ENCODE data around the gene OSBPL3.
"Not testable (repeated sequence)": the region's sequence is repeated elsewhere in the genome, so short reads cannot be mapped to it uniquely, and the experiment has no call there.

The OSBPL3 gene

DNA sequence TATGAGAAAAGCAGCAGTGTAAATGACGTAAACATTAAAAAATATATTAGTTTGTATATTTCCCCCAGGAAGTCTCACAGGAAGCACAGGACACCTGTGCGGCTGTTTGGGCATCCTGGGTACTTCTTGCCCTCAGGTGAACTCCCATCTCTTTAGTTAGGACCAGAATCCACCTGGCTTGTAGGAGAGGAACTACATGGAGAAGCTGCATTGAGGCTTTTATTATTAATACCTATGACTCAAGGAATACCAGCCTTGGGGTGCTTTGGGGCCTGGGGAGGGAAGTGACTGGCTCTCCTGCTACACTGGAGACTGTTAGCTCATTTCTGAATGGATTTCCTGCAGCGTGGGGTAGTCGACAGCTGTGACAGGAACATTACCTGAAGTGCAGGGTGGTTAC, 182.7 kb downstream of the OSBPL3 start:
- no peak for DNase-seq (ENCODE audit: low spot score)

DNA sequence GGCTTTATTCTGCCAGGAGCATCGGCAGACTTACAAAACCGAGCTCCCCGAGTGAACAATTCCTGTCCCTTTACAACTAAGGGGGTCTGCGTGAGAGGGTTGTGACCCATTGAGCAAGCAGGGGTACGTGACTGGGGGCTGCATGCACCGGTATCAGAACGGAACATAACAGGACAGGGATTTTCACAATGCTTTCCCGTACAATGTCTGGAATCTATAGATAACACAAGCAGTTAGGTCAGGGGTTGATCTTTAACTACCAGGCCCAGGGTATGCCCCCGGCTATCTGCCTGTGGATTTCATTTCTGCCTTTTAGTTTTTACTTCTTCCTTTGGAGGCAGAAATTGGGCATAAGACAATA, 184.6 kb downstream of the OSBPL3 start:
- no peak for DNase-seq (ENCODE audit: low spot score)

DNA sequence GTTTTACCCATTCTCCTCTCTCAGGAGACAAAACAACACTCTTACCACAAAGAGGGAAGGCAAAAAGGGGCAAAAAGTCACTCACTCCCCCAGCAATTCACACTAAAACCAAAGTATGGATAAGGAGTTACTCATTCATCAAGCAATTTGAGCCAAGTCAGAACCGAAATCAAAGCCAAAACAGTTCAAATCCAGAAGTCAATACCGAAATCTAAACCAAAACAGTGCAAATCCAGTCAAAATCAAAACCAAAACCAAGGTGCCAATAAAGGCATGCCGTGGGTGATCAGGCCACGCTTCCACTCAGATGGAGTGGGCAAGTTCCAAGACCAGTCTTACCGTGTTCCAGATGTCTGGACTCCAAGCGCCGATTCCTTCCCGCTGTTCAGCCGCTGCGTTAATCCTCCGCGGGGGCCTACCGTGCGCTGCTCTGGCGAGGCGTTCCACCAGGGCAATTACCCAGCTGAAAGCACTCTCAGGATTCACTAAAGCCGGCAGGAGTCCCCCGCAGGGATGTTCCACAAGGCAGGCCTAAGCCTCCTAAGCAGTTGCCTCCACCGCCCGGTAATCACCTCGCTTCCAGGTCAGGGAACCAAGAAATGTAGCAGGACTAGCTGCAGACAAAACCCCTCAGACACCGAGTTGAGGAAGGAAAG, 185.1 kb downstream of the OSBPL3 start:
- not testable (repeated sequence) for DNase-seq (ENCODE audit: low spot score)

DNA sequence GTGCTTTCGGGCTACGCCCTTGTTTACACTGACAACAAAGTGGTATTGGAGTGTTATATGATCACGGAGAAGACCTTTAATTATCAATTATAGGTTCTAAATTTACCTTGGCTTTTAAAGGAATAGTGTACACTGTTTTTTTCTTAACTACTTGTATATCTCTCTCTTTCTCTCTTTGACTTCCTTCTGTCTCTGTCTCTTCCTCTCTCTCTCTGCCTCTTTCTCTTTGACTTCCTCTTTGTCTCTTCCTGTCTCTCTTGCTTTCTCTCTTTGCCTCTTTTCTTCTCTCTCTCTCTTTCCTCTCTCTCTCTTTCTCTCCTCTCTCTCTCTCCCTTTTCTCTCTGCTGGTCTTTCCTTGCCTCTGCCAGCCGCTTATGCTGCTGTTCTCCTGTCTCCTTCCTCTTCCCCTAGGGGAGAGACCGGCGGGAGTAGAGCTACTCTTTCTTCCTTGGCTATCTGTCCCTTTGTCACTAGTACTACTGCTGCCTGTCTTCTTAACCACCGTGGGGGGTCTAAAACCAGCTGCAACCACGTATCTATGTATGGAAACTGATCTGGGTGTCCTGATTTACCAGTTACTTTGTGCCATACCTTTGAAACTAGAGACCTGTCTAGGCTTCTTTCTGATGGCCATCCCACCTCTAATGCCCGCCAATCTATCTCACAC, 185.9 kb downstream of the OSBPL3 start:
- no peak for DNase-seq (ENCODE audit: low spot score)

DNA sequence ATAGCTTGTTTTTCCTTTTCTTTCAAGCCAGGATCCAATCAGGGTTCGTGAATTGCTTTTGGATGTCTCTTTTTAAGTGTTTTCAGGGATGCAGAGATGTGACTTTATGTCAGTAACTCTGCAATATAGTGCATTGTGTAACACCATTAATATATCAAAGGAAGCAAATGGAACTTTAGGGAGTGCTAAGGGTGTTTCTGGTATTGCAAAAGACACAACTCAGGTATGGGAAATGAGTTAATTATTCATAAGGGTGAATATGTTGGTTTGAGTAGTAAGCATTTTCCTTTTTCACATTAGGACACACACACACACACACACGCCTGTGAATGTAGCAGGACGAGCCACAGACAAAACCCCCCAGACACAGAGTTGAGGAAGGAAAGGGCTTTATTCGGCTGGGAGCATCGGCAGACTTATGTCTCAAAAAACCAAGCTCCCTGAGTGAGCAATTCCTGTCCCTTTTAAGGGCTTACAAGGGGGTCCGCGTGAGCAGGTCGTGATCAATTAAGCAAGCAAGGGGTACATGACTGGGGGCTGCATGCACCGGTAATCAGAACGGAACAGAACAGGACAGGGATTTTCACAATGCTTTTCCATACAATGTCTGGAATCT, 190.9 kb downstream of the OSBPL3 start:
- DNase-seq (ENCODE audit: low spot score): no peak

DNA sequence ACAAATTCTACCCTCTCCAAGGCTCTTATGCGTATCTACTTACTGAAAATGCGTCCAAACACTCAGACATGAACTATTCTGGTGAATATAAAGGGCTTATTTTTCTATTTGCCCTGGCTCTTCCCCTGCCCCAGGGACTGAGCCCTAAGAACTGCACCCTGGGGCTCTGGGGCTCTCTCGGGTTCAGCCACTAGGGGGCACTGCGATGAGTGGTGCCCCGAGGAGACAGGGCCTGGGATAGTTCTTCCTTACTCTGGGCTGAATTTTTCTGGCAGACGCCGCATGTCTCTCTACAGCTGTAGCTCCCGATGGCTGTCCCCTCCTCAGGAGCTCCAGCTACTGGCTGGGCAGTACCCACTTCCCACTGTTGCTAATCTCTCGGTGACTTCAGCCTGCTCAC, 191.9 kb downstream of the OSBPL3 start:
- DNase-seq (ENCODE audit: low spot score): no peak

DNA sequence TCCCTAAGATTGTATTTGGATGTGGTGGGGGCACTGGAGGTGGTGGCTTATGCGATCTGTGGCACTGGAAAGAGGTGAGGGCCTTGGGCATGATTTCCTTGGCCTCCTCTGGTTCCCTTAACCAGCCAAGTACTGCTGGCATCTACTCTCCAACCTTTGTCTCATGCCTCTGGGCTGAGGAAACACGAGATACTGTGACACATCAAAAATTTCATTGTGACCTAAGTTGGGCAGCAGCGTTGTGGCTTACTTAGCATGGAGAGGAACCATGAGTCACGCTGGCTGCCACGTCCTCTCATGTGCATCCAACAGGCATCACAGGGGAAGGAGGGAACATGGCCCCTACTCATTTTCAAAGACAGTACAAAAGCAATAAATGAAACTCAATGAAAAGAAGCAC, 193.0 kb downstream of the OSBPL3 start:
- DNase-seq (ENCODE audit: low spot score): peak; percentile 97

DNA sequence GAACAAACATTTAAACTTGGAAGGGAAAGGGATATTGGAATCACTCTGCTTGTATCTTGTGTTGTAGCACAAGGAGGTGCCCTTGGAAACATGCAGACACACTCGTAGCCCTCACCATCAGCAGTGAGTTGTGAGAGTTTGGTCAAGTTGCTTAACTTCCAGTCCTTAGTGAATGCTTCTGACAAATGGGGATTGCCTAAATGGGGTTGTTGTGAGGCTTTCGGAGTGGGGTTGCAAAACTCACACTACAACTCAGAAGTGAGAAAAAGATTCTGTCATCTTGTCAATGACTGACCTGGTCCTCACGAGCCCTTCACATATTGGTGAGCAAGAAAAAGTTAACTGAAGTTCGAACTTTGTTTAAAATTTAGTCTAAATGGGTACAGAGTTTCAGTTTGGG, 193.7 kb downstream of the OSBPL3 start:
- no peak for DNase-seq (ENCODE audit: low spot score)

DNA sequence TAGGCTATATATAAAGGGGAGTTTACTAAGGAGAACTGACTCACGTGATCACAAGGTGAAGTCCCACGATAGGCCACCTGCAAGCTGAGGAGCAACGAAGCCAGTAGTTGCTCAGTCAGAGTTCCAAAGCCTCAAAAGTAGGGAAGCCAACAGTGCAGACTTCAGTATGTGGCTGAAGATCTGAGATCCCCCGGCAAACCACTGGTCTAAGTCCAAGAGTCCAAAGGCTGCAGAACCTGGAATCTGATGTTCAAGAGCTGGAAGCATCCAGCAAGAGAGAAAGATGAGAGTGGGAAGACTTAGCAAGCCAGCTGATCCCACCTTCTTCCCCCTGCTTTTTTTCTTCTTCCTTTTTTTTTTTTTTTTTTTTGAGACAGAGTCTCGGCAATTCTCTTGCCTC, 195.7 kb downstream of the OSBPL3 start:
- no peak for DNase-seq (ENCODE audit: low spot score)

DNA sequence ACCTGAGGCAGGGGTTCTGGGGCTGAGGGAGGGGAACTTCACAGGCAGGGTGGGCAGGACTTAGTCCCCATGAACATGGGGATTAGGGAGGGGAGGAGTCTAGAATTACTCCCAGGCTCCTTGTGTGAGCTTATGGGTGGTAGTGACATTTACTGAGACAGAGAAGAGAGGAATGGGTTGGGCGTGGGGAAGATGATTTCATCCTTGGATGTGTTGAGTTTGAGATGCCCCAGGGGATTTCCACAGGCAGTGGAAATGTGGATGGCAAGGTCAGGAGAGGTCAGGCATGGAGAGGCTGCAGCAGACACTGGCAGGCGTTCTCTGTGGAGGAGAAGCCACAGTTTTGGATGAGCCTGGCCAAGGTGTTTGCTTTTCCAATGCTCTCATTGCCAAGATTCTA, 196.3 kb downstream of the OSBPL3 start:
- no peak for DNase-seq (ENCODE audit: low spot score)

DNA sequence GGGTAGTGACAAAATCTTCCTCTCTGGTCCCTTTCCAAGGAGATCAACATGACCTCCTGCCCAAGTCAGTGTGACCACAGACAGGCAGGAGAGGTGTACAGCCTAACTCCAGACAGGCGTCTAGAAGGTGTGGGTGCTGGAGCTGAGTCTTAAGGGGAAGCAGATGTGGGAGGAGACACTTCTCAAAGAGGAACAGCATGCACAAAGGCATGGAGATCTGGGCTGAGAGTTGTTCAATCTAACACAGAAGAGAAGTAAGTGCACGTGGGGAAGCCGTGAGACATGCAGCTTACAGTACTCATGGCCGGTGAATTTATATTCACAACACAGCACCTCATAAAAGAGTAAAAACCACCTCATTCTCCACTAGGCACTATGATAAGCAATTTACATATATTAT, 198.9 kb downstream of the OSBPL3 start:
- DNase-seq (ENCODE audit: low spot score): no peak

DNA sequence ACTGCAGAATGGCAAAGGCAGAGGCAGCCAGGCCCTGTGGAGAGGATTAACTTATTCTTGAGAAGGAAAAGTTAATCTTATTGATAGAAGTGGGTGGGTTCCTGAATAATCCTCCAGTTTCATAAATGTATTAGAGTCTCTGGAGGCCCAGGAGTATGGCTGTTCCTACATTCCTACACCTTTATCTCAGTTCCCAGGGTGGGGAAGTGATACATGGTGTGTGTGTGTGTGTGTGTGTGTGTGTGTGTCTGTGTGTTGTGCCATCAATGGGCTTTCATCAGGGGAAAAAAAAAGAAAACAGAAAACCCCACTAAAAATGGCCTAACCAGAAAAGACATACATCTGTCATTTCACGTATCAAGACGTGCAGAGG, 200.7 kb downstream of the OSBPL3 start:
- no peak for DNase-seq (ENCODE audit: low spot score)

DNA sequence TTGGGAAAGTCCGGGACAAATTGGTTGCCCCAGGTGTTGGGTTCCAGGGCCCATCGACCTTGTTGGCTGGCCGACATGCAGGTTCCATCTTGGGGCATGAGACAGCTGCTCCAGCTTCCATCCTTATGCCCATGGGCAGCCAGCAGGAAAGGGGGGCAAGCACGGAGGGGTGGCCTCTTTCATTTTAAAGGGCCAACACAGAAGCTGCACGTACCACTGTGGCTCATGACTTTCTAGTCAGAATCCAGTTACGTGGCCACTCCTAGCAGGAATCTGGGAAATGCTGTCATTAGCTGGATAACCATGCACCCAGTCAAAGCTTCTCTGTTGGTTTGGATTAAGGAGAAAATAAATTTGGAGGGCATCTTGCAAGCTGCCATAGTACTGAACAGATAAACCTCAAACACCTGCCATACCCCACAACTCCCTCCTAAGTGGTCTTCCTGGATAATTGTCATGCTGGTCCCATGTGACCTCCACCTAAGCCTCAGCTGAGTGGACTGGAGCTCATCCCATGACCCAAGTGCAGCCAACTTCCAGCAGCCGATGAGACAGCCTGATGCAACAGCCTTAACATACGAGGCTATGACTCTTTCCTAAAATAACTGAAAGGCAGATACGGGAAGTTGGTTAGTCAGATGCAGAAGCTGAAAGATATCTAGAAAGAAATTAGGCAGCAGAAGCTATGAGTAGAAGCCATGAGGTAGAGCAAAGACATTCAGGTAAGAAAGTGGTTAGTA, 201.3 kb downstream of the OSBPL3 start:
- DNase-seq (ENCODE audit: low spot score): no peak

DNA sequence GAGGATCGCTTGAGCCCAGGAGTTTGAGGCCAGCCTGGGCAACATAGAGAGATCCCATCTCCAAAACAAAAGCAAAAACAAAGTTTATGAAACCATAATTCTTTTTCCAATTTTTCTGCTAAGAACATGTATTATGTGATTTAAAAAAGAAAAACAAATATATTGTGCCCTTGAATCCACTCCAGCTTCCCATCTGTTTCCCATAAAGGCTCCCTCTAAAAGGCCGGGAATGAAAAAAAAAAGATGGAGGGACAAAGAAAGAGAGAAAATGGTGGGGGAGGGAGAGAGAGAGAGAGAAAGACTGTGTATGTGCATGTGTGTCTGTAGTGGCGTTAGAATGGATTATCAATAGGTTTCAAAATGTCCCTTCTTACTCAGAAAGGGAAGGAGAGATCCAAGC, 202.2 kb downstream of the OSBPL3 start:
- no peak for DNase-seq (ENCODE audit: low spot score)

DNA sequence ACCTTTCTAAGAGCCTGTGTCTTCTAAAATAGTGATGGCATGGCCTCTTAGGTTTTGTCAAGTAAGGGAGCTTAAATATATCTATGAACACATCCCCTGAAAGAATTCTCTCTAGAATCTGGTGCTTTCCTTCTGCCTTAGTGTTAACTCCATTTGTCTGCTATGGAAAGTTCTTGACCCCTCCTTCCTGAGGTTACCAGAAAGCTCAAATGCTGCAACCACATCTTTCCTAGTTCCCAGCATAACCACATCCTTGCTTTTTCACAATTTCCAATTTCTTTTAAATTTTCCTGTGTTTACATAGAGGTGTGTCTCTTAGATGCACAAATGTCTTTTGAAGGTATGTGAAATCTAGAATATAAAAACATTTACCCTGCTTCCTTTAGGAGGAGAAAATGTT, 206.3 kb downstream of the OSBPL3 start:
- DNase-seq (ENCODE audit: low spot score): no peak

DNA sequence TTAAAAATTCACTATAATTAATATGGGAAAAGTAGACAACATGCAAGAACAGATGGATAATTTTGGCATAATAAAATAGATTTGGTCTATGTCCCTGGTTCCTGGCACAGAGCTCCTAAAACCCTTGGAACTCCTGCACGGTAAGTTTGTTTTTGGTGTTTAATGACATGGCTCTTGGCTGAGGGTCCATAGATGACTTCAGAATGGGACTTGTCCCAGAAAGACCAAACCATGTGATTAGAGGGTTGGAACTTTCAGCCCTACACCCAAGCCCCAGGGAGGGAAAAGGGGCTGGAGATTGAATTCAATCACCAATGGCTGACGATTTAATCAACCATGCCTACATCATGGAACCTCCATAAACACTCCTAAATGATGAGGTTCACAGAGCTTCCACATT, 210.1 kb downstream of the OSBPL3 start:
- DNase-seq (ENCODE audit: low spot score): no peak

DNA sequence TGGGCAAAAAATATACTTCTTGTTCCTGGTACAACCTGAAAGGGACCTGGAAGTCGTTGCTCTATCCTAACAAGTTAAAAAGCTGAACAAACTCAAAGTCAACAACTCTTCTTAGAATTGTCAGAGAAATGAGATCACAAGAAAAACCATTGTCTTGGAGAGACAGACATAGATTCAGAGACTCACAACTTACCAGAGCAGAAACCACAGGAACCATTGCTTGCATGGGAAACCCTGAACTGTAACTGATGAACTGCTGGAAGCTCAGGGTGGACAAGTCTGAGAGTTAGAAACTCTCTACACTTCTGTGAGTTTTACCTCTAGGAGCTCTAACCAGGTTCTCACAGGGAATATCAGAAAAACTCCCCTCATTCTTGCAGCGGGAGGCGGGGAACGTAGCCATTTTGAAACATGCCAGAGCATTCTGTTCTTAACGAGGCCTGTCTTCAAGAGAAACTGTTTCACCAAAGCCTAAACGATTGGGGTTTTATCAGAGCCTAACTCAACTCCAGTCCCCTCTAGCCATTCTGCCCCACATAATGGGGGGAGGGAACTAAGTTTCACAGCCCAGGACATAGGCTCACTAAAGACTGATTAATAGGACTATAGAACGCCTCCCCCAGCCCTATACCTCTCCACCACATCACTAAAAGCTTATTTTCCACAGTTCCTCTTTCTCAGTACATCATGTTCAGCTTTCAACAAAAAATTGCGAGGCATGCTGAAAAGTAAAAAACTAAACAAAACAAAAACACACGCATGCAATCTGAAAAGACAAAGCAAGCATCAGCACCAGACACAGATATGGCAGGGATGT, 210.8 kb downstream of the OSBPL3 start:
- no peak for DNase-seq (ENCODE audit: low spot score)

DNA sequence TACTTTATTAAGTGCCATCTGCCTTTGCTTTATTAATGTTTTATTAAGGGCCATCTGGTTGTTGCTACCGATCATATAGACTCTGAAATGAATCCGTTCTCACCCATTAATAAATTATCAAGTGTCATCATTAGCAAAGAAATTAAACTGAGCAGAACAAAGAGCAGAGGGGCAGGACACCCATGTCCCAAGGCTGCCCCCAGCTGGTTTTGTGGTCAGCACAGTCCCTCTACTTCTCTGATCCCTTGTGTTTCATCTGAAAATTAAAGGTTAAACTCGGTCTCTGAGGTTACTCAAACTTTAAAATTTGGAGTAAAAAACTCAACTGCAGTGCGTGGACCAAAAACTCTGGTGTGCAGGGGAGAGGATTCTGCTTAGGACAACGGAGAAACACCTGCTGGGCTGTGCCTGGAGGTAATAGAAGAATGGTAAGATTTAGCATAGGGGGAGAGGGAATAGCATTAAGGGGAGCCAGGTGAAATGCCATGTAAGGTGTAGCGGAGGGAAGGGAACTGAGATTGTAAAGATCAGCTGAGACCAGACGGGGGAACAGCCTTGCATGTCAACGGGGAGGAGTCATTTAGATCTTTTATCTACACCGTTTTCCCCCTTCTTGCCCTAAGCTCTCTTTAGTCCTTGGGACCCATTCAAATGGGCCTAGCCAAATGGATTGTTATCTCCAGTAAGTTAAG, 212.0 kb downstream of the OSBPL3 start:
- no peak for DNase-seq (ENCODE audit: low spot score)

DNA sequence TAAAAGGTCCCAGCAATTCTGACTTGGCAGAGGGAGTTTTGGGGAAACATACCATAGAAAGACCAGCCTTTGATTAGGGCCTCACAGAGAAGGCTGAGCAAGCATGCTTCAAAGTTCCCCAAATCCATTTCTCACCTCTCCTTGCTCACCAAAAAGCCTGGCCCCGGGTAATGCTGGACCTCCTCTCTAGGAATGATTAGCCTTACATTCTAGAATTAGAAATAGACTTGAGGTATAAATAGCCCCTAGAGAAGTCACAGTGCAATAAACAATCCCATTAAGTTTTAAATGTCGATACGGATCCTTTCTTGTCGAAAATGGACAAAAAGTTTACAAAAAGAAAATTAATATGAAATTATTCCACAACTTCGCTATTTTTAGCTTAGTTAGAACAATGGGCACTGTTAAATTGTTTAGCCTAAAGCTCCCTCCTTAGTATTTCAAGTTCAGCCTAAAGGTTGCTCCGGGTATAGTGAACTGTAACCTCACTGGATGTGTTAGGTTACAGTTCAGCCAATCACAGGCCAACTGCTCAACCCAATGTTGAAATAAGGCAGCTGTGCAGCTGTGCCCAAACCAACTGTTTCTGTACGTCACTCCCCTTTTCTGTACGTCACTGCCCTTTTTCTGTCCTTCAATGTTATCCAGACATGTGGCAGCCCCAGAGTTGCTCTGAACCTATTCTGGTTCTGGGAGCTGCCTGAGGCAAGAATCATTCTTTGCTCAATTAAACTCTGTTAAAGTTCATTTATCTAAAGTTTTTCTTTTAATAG, 214.8 kb downstream of the OSBPL3 start:
- DNase-seq (ENCODE audit: low spot score): no peak

DNA sequence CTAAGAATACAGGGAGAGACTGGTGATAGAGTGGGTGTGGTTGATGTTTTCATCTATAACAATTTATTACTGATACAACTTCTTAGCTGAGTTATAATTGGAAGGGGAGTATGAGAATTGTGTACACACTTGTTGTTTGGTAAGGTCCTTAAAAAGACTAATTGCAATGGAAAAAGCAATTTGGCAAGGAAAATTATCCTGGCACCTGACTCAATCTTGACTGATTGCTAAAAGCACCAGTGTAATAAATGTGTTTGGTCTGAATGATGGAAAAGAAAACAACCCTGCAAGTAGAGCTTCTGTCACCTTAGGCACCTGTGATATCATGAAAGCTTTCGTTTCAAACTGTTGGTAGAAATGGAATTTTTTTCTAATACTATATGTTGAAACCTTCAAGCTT, 216.0 kb downstream of the OSBPL3 start:
- DNase-seq (ENCODE audit: low spot score): no peak
